H1 (cell line): ENCODE data around the gene PARG.

Experiments
- JUND ChIP-seq: IDR thresholded peaks from 2 replicates; pipeline ENCODE4 v1.6.1; 2011; ENCODE audit warnings: mild to moderate bottlenecking, improper control_type of control experiment, low read length
- RAD21 ChIP-seq, 2 experiments: IDR thresholded peaks in 1 of 2; conservative IDR thresholded peaks in 1 of 2; 2 replicates each; pipeline ENCODE4 v1.6.1; 2011; ENCODE audit warnings: low read depth in 2 of 2, low read length in 2 of 2, improper control_type of control experiment in 1 of 2, inconsistent platforms in 1 of 2, mild to moderate bottlenecking in 1 of 2, moderate library complexity in 1 of 2
- TAF7 ChIP-seq: optimal IDR thresholded peaks from 2 replicates; pipeline ENCODE3; 2011; ENCODE audit warnings: low read depth, mild to moderate bottlenecking, inconsistent platforms, low read length, moderate library complexity, borderline replicate concordance
- TF ChIP-seq, protein P1 (sequence below), 3 experiments: IDR thresholded peaks; 1 replicate in 2 of 3; 2 replicates in 1 of 3; pipeline versions ENCODE4 v1.5.1 to v1.6.1; 2011; ENCODE audit warnings: low read length in 3 of 3, mild to moderate bottlenecking in 3 of 3, inconsistent platforms in 2 of 3, low read depth in 1 of 3, moderate library complexity in 1 of 3; ENCODE audit not compliant: insufficient read depth in 1 of 3; ENCODE audit errors: control extremely low read depth in 1 of 3

DNA sequence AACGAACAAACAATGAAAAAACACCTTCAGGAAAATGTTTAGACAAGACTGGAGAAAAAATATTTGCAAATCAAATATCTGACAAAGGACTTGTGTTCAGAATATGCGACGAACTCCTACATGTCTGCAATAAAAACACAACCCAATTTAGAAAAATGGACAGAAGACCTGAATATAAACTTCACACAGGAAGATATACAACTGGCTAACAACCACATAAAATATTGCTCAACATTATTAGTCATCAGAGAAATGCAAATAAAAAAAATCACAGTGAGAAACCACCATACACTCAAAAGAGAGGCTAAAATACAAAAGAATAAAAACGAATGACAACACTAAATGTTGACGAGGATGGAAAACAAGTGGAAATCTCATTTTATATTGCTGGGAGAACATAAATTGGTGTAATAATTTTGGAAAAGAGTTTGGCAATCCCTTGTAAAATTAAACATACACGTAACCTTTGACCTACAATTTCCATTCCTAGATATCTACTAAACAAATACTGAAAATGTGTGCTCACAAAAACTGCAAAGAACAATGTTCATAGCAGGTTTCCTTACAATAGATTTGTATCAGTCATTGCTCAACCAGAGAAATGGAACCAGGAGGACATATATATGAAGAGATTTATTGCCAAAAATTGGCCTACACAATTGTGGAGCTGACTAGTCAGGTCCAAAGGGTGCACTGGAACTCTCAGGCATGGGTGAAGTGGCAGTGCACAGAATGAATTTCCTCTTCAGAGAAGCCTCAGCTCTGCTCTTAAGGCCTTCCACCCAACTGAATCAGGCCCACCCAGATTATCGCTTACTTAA lies 96.8 kb downstream of the PARG start:
- TF ChIP-seq TAF7 (no peak), JUND (no peak), RAD21 (IDR thresholded peaks at IDR 0.05 in 1 of 2, conservative IDR thresholded peaks at IDR 0.05 in 1 of 2; ENCODE audit: low read depth in 2 of 2, low read length in 2 of 2) (no peak)
- TF ChIP-seq, protein P1, sequence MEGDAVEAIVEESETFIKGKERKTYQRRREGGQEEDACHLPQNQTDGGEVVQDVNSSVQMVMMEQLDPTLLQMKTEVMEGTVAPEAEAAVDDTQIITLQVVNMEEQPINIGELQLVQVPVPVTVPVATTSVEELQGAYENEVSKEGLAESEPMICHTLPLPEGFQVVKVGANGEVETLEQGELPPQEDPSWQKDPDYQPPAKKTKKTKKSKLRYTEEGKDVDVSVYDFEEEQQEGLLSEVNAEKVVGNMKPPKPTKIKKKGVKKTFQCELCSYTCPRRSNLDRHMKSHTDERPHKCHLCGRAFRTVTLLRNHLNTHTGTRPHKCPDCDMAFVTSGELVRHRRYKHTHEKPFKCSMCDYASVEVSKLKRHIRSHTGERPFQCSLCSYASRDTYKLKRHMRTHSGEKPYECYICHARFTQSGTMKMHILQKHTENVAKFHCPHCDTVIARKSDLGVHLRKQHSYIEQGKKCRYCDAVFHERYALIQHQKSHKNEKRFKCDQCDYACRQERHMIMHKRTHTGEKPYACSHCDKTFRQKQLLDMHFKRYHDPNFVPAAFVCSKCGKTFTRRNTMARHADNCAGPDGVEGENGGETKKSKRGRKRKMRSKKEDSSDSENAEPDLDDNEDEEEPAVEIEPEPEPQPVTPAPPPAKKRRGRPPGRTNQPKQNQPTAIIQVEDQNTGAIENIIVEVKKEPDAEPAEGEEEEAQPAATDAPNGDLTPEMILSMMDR (IDR thresholded peaks at IDR 0.05; ENCODE audit: control extremely low read depth in 1 of 3, insufficient read depth in 1 of 3, low read depth in 1 of 3, low read length in 3 of 3) = no peak
